Hematopoietic multipotent progenitor cell (in vitro differentiated cells): ENCODE data around the gene PTPRM. TPM values are rescaled to one million over a fixed set of nuclear protein-coding genes. Genes with fewer than 3 reads are reported as not detected.

Source experiments
- DNase-seq, 3 donors: peaks; one replicate each; pipeline ENCODE4 v3.0.0-alpha.2; 2011 to 2015; ENCODE audit warnings: low read depth in 2 of 3, low spot score in 2 of 3
- total RNA-seq: library from RNA; depleted of rRNA; stranded (reverse); fragments of >200 nt; gene quantifications from one replicate; pipeline ENCODE4 v1.2.3, GENCODE V29; 2012

PTPRM gene
- total RNA-seq, 1 donor: 18.0 TPM

DNA sequence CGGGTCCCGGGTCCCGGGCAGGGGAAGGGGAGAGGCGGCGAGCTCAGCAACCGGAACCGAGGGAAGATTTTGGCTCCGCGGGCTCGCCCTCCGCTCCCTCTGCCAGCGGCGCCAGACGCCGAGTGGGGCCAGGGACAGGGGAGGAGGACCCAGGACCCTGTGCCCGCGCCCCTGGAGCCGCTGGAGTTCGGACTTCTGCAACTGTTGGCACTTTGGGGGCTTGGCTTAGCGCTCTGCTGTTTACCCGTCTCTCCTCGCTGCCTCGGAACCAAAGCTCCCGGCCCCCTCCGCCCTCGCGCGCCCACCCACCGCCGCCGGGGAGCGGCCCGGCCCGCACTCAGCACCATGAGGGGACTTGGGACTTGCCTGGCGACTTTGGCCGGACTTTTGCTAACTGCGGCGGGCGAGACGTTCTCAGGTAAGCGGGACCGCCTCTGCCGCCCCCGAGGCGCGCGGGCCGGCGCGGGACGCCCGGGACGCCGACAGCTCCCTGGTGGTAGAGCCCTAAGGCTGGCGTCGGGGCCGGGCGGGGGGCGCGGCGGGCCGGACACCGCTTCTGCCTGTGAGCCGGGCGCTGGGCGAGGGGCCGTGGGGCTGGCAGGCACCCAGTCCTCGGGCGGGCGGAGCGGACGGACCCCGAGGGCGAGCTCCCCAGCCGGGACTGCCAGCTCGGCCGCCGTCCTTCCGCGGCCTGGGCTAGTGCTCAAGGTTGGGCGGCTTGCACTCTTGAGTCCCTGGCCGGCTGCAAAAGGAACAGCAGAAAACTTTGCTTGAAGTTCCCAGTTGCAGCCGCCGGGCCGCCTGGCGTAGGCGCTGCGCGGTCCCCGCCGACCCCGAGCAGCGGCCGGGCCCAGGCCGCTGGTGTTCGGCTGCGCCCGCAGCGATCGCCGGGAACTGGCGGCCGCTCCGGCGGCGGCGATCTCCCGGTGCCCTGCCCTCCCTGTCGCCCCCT is 634 bp downstream of the PTPRM start:
- peak in 2 of 3 donors; percentile 70 to 81 for DNase-seq

DNA sequence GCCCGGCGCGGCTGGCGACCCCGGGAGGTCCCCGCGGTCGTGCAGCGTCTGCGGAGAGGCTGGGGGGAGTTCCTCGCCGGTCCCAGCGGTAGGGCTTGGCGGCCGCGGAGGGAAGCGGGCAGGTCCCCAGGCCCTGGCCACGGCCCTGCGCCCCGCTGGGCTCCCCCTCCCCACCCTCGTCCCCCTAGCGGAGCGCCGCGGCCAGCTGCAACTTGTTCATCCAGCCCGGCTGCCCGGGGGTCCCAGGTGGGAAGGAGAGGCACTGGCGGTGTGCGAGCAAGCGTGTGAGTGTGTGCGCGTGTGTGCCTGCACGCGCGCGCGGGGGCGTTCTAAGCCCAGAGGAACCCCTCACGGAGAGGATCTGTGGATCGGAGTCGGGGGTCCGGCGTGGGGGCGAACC is 1.3 kb downstream of the PTPRM start:
- peak in 2 of 3 donors; percentile 54 to 71 for DNase-seq

DNA sequence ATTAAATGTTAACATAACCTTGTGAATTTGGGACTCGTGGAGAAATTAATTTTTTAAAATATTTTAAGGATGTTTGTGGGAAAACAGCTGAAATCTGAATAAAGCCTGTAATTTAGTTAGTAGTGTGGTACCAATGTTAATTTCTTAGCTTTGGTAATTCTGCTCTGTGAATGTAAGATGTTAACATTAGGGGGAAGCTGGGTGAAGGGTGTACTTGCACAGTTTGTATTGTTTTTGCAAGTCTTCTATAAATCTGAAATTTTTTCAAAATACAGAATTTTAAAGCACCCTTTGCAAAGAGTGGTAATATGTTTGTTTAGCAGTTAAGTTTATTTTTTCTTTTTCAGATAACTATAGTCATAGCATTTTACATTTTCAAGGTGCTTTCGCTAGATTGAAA is 4.5 kb downstream of the PTPRM start:
- DNase-seq: no peak

DNA sequence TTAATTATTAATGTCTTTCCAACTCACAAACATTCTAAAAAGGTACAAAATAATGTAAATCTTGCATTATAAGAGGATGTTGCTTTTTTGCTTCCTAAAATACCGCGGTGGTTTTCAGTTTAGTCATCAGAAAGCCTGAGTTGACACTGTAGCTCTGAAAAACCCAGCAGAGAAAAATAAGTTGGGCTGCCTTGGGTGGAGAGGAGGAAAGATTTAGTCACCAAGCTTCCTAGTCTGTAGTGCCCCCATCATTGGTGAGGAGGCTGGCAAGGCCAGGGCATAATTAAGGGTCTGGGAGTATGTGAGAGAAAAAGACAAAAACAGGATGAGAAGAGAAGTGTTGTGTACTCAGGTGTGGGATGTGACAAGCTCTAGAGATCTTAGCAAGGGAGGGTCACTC is 5.7 kb downstream of the PTPRM start:
- DNase-seq: peak in 2 of 3 donors; percentile 35 to 39

DNA sequence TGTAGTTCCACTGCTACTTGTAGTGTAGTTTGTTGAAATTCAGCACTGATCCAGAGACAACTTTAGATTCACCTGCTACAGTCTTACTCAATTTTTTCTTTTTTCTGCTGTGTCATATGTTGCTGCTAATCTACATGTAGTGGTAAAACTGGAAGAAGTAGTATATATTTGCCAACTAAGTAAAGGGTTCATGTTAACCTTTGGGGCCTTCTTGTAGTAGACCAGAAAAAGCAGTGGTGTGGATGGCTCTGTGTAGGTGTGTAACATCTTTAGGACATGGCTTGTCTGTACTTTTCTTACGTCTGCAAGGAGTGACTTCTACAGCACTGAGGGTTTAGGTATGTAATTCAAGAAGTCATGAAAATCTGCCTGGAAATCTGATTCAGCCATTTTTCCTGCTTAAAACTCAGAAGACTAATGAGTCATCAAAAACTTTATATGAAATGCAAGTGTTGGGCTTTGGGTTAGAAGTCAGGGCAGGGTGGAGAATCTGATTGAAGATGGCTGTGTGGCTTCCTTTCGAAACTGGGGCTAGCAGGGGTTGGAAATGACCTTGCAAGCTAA is 8.4 kb downstream of the PTPRM start:
- DNase-seq: peak in 1 of 3 donors; percentile 6

DNA sequence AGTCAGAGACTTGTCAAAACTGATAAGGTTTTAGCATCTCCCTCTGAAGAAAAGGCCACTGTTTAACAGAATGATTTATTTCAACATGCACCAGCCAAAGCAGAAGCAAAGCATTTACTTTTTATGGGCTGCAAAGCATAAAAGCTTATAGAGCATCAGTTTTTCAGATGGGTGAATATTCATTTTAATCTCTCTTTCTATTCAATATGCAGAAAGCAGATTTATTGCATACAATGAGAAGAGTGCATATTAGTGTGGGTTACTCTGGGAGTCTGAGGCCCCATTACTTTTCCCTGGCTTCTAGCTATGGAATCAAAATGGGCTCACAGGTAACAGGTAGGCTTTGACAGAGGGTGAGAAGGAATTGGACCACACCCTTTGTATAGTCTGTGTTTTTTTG is 9.0 kb downstream of the PTPRM start:
- no peak for DNase-seq

DNA sequence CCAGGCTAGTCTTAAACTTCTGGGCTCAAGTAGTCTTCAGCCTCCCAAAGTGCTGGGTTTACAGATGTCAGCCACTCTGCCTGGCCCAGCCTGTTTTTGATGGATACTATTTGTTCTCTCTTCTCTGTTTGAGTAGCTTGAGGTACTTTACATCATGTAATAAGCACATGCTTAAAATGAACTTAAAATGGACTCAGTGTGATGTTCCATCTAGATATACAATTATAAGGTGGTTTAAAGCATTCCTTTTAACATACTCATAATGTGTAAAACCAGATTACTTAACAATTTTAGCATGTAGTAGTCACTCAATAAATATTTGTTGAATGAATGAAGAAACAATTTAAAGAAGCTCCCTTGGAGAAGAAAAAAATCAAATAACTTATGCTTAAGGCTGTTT is 9.6 kb downstream of the PTPRM start:
- DNase-seq: no peak

DNA sequence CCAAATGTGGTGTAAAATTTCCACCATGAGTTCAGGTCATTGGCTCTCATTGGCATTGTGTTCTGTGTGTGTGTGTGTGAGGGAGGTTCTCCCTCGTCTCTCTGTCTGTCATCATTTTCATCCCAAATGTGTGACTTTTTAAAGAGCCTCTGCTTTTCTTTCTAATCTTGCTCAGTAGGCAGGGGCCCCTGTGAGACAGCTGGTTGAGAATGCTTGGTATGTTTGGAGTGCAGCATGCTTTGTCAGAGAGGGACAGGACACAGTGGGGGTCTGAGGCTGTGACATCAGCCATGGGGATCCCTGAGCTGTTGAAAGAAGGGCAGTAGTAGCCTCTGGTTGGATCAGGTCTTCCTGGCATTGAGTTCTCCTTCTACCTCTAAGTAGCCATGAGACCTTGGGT is 10.6 kb downstream of the PTPRM start:
- DNase-seq: no peak

DNA sequence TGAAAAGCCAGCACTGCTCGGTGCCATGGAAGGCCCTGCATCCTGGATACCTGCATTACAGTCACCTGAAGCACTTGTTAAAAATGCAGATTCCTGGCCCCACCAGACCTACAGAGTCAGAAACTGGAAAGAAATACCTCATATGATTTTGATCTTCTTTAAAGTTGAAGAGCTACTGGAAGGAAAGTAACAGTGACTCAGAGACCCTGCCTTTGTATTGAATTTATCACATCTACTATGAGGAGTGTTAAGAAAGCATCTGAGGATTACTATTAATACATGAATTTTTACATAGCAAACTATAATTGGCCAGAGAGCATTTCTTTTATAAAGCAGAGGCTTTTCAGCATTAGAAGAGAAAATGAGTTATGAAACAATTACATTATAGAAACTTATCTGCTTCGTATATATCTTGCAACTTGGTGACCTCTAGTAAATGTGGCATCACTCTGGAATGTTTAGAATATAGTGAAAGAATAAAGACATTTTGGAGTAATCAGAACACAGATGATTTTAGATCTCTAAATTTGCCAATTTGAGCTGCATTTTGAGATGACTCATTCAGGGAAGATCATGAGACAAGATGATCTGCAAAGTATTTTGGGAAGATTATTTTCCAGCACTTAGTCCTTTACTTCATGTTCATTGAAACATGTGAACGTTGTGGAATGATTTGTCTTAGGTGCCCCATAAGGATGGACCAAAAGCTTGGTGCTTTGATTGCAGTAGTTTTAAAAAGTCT is 12.2 kb downstream of the PTPRM start:
- DNase-seq: no peak

DNA sequence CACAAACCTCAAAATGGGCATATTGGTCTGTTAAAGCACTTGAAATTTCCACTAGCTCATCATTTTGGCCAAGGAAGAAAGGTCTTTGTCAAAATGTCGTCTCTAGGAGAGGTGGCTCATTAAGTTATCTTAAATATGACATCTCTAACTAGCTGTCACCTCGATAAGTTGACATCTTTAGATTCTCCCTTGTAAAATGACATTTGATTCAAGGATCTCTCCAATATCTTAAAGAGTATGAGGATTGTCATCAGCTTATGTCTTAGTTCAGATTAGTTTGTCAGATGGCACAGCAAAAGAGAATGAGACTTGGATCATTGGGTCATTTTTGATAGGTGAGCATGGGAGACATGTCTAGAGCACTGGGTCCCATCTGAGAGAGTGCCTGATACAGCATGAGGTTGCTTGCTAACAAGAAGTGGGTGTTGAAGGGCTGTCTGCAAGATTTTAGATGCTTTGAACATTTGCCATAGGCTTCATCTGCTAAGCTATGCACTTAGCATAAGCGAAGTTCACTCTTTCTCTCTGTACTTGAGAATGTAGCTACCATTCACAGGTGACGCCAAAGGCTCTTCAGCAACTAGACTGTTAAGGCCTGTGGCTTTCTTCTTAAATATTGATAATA is 12.9 kb downstream of the PTPRM start:
- DNase-seq: no peak

DNA sequence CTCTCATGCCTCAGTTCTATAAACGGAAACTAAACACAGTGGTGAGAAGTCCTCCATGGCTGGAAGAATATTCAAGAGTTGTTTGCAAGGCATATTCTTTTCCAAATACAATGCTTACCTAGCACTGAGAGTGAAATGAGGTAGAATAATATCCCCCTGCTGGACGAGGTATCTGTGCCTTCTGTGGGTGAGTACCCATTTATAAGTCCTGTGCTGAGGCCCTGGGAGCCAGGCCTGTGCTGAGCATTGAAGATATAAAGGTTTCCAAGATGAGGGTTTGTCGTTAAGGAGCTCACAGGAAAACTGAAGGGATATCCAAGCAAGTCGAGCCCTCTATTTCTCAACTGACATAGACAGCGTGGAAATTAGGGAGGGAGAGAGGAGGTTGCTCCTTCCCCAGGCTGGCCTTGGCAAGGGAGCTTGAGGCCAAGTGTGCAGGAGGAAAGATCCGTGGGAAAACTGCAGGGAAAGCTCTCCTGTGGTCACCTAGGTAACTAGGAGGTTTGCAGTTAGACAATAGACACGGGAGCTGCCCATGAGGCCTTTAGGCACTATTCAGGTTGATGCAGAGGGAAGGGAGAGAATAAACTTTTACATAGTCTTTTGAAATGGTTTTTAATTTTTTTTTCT is 17.6 kb downstream of the PTPRM start:
- DNase-seq: no peak

DNA sequence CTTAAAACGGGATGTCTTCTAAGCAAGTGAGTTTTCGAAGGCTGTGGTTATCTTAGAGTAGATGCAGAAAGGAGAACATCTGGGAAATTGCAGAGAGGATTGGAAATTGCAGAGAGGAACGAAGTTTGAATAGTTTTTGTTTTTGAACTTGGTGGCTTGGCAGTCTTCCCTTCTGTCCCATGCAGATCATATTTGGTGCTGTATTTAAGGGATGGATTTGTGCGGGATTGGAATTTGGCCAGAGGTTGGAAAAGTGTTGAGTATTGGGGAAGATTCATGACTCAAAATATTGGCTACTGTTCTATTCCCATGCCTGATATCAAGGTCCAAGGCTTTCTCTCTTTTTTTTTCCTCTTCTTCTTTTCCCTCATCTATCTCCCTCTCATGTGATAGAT is 18.2 kb downstream of the PTPRM start:
- DNase-seq: no peak

DNA sequence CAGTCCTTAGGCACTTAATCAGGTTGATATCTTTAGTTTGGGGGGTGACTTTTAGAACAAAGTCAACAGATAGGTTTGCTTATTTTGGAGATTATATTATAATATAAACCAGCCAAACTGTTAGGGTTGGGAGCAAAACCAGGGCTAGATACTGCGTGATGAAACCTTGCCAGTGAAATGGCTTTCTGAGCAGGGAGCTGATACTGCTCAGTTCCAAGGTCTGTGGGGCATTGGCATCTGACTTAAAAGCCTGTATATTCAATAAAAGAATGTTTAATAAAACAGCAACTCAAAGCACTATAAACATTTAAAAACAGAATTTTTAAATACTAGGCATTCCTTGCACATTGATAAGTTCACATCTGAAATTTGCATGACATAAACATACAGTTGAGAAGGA is 19.3 kb downstream of the PTPRM start:
- no peak for DNase-seq

DNA sequence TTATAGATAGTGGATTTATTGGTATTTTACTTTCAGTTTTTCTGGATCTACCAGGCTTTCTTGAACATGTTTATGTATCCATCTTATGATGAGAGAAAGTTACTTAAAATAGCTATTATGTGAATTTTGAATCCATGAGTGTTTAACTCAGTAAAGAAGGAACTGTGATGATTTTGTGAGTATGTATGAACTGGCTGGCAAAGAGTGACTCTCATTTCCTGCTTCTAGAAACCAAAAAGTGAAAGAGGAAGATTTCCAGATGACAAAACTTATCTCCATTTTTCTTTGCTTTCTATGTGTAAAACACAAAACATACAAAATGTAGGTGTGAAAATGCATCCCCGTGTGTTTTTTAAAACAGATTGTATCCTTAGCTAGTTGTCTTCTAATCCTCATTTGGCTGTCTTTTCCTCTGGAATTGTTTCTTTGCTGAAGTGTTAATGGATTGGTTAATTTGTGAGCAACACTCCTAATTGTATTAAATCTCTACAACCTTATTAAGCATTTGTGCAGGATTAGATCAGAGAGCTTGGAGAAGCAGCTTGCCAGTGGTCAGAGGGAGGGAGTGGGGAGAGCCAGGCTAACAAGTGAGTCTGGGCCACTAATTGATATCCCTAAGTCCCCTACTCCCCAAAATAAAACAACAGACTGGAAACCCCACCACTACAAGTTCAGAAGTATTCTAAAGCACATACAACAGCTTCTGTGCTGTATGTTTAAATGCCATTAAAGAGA is 23.9 kb downstream of the PTPRM start:
- peak in 1 of 3 donors; percentile 52 for DNase-seq

DNA sequence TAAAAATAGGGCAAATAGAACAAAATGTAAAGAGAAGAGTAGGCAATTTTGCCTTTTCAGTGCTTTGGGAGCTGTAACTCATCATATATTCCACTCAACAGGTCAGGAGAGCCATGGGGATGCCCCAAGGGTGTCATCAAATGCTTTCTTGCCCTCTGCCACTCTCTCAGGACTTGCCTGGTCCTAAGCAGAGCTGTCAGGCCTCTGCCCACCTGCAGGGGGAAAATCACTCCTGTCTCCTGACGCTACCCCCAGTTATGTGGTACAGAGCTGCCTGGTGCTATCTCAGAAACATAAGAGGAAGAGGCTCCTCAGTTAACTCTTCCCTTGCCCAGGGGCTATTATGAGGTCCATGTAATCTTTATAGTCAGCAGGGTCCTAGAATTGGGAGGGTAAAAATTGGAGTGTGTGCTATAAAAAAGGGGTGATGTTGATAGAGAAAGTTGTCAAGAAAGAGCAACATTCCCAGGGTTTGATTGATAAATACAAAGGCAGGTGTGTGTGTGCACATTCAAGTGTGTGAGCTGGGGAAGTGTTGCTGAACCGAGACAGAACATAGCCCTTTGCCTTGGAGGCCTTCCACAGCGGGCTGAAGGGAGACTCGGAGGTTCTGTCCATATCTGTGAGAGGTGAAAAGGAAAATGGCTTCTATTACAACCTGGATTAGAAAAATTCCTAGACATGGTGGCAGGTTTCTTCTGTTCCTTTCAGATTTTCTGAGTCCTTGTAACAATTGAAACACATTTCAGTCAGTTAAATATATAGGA is 25.4 kb downstream of the PTPRM start:
- DNase-seq: peak in 1 of 3 donors; percentile 30

DNA sequence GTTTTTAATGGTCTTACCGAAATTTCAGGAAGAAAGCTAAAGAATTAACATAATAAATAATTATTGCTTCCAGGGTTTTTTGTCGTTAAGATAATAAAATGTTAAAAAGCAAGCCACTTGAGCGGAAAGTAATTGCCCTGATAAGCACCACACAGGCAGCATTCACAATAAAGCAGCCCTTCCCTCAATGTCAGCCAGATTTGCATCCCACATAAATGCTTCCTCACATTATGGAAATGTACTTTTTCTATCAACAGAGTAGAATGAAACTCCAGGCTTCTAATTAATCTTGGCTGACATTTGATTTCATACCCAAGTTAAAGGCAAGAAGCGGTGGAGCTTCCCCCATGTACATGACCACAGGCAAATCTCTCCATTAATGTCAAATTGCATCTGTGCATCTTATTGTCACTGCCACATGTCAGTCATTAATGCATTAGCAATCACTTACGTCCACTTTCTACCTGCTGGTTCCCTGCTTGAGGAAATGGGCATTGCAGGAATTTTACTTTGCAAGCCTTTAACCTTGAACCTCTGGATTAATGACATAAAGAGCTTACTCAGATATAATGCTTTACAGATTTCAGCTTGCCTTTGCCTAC is 26.2 kb downstream of the PTPRM start:
- DNase-seq: no peak

DNA sequence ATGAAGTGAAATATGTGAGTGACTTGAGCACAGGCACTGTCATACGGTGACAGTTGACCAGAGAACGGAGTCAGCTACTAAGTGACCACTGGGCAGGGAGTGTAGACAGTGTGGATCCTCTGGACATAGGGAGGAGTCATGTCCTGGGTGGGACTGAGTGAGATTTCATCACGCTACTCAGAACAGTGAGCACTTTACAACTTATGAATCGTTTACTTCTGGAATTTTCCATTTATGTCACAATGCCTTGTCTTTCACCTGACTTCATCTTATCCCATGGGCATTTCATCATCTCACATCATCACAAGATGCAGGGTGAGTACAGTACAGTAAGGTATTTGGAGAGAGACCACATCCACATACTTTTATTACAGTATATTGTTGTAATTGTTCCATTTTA is 29.0 kb downstream of the PTPRM start:
- no peak for DNase-seq

DNA sequence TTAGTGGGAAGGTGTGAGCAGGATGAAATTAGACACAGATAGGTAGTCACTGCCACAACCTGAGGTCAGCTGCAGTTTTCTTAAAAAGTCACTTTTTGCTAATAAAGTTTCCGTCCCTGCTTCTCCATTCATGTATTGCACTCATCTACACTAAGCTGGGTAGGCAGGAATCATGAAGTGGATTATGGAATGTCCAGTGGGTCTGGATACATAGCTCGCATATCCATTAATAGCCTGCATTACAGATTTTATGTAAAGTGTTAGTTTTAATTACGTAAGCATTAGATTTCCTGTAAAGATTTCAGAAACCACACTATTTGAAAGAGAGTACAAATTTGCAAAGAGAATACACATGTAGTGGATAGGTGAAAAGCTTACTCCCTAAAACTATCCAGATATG is 30.4 kb downstream of the PTPRM start:
- no peak for DNase-seq
